NCI-H524 treated with DMSO at 0.1 percent for 48 hours (cell line): ENCODE data around the gene DPH5.

Source experiments
- DNase-seq: peaks from one replicate; lab custom pipeline; 2025; lab: John Stamatoyannopoulos, UW

The DPH5 gene

GRCh38 chr1:100941580-100942216 lies 83.9 kb downstream of the DPH5 start:
- DNase-seq = no peak

- no peak for DNase-seq
Measured at GRCh38 chr1:100941098-100941527, 84.5 kb downstream of the DPH5 start.
